Esophagus muscularis mucosa (tissue), 4 donors: ENCODE measurements around the gene STS.

ENCODE experiments used
- EP300 ChIP-seq: sonication (generic); formaldehyde crosslinking; IDR thresholded peaks from one replicate; pipeline ENCODE4 v1.6.1; 2017; ENCODE audit warnings: antibody characterized with exemption
- POLR2A ChIP-seq: fragments of 450-650 bp; IDR thresholded peaks from one replicate; pipeline ENCODE4 v1.6.1; 2017; ENCODE audit warnings: antibody characterized with exemption, moderate library complexity, mild to moderate bottlenecking, low read depth
- TF ChIP-seq, protein P1 (sequence below), 3 experiments: fragments of 200-600 bp in 2 of 3; fragments of 450-650 bp in 1 of 3; sonication (generic) in 2 of 3; IDR thresholded peaks; one replicate each; pipeline ENCODE4 v1.5.1; 2017 to 2019; ENCODE audit warnings: antibody characterized with exemption in 3 of 3, mild to moderate bottlenecking in 2 of 3, moderate library complexity in 1 of 3

DNA sequence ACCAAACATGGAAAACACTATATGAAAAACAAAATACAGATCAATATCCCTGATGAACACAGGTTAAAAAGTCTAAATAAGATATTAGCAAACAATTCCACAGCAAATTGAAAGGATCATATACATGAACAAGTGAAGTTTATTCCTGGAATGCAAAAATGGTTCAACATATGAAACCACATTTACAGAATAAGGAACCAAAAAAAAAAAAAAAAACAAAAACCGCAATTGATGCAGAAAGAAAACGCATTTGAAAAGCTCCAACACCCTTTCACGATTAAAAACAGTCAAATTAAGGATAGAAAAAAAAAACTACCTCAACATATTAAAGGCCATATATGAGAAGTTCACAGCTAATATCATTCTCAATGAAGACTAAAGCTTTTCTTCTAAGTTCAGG, 45.4 kb upstream of the STS start:
- TF ChIP-seq, protein P1, sequence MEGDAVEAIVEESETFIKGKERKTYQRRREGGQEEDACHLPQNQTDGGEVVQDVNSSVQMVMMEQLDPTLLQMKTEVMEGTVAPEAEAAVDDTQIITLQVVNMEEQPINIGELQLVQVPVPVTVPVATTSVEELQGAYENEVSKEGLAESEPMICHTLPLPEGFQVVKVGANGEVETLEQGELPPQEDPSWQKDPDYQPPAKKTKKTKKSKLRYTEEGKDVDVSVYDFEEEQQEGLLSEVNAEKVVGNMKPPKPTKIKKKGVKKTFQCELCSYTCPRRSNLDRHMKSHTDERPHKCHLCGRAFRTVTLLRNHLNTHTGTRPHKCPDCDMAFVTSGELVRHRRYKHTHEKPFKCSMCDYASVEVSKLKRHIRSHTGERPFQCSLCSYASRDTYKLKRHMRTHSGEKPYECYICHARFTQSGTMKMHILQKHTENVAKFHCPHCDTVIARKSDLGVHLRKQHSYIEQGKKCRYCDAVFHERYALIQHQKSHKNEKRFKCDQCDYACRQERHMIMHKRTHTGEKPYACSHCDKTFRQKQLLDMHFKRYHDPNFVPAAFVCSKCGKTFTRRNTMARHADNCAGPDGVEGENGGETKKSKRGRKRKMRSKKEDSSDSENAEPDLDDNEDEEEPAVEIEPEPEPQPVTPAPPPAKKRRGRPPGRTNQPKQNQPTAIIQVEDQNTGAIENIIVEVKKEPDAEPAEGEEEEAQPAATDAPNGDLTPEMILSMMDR (IDR thresholded peaks at IDR 0.05), result no peak
- no peak for TF ChIP-seq EP300
- no peak for TF ChIP-seq POLR2A
